ENCODE results near the gene NIM1K.

The NIM1K gene

GRCh38 chr5:43236653-43237355 is 44.8 kb downstream of the NIM1K start:
- peak; percentile 35 for DNase-seq (ENCODE audit: low read depth)
- TF ChIP-seq, protein P1, sequence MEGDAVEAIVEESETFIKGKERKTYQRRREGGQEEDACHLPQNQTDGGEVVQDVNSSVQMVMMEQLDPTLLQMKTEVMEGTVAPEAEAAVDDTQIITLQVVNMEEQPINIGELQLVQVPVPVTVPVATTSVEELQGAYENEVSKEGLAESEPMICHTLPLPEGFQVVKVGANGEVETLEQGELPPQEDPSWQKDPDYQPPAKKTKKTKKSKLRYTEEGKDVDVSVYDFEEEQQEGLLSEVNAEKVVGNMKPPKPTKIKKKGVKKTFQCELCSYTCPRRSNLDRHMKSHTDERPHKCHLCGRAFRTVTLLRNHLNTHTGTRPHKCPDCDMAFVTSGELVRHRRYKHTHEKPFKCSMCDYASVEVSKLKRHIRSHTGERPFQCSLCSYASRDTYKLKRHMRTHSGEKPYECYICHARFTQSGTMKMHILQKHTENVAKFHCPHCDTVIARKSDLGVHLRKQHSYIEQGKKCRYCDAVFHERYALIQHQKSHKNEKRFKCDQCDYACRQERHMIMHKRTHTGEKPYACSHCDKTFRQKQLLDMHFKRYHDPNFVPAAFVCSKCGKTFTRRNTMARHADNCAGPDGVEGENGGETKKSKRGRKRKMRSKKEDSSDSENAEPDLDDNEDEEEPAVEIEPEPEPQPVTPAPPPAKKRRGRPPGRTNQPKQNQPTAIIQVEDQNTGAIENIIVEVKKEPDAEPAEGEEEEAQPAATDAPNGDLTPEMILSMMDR (IDR thresholded peaks at IDR 0.05; ENCODE audit: insufficient read depth, low read depth, low read length, missing control alignments) = no peak
- no peak overlapping the region for H3K4me3 ChIP-seq (ENCODE audit: low read length)

DNA sequence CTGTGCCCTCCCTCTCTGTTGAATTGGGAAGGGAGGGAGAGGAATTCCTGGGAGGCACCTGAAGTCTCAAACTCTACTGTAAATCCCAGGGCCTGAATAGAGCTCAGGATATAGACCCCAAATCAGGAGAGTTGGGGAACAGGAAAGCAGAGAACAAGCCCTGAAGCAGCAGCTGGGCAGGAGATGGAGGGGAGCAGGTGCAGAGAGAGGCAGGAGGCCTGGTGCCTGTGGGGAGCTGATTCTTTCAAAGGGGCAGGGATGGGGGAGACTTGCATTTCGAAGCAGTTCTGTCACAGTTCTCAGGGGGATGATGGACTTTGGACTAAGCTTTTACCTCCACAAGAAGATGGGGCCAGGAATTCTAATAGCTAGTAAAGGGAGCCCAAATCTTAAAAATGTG is 50.2 kb downstream of the NIM1K start:
- TF ChIP-seq, protein P1 (IDR thresholded peaks at IDR 0.05; ENCODE audit: insufficient read depth, low read depth, low read length, missing control alignments) = no peak
- DNase-seq (ENCODE audit: low read depth) = no peak
- no peak overlapping the region for H3K4me3 ChIP-seq (ENCODE audit: low read length)

- no peak for DNase-seq (ENCODE audit: low read depth)
- H3K4me3 ChIP-seq (ENCODE audit: low read length) = no peak overlapping the region
- TF ChIP-seq, protein P1 (IDR thresholded peaks at IDR 0.05; ENCODE audit: insufficient read depth, low read depth, low read length, missing control alignments) = no peak
Measured at GRCh38 chr5:43243270-43243669, 51.2 kb downstream of the NIM1K start.

GRCh38 chr5:43244823-43245565 is 53.0 kb downstream of the NIM1K start:
- no peak overlapping the region for H3K4me3 ChIP-seq (ENCODE audit: low read length)
- TF ChIP-seq, protein P1 (IDR thresholded peaks at IDR 0.05; ENCODE audit: insufficient read depth, low read depth, low read length, missing control alignments) = no peak
- no peak for DNase-seq (ENCODE audit: low read depth)

GRCh38 chr5:43245724-43246385 is 53.8 kb downstream of the NIM1K start:
- no peak overlapping the region for H3K4me3 ChIP-seq (ENCODE audit: low read length)
- DNase-seq (ENCODE audit: low read depth) = no peak
- TF ChIP-seq, protein P1 (IDR thresholded peaks at IDR 0.05; ENCODE audit: insufficient read depth, low read depth, low read length, missing control alignments) = no peak

GRCh38 chr5:43251754-43252153 is 59.7 kb downstream of the NIM1K start:
- H3K4me3 ChIP-seq (ENCODE audit: low read length) = no peak overlapping the region
- DNase-seq (ENCODE audit: low read depth) = no peak
- TF ChIP-seq, protein P1 (IDR thresholded peaks at IDR 0.05; ENCODE audit: insufficient read depth, low read depth, low read length, missing control alignments) = no peak

Measured in epithelial cell of esophagus (primary cell).